ENCODE measurements around the gene ZNRF1. TPM values are rescaled to one million over a fixed set of nuclear protein-coding genes. Genes with fewer than 3 reads are reported as not detected.

The ZNRF1 gene
- total RNA-seq, 1 donor from 2014 or later, result 24.6 TPM

DNA sequence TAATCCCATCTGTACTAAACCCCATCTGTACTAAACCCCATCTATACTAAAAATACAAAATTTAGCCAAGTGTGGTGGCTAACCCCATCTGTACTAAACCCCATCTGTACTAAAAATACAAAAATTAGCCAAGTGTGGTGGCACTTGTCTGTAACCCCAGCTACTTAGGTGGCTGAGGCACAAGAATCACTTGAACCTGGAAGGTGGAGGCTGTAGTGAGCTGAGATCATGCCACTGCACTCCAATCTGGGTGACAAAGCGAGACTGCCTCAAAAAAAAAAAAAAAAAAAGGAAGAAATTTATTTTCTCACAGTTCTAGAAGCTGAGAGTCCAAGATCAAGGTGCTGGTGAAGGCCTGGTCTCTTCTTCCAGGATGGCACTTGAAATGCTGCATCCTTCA is 161.6 kb downstream of the ZNRF1 start:
- DNase-seq (ENCODE audit: low spot score), result no peak
- ATAC-seq, result no peak
- intact Hi-C loops (cut with DNase I), result no loop called here

Other genes starting within 250 kb of the ZNRF1 start
- gene FA2H, start 224.2 kb upstream of the ZNRF1 start, total RNA-seq, result 52.2 TPM
- gene WDR59, start 13.9 kb upstream of the ZNRF1 start, total RNA-seq, result 95.4 TPM
- gene LDHD, start 117.8 kb downstream of the ZNRF1 start, total RNA-seq, result 12.1 TPM
- gene ZFP1, start 149.5 kb downstream of the ZNRF1 start, total RNA-seq, result 19.0 TPM
- gene CTRB2, start 208.1 kb downstream of the ZNRF1 start, total RNA-seq, result 7.3 TPM
- gene CTRB1, start 220.0 kb downstream of the ZNRF1 start, total RNA-seq, result 2.7 TPM